ENCODE results near the gene NAA30.
"Not testable (repeated sequence)": the region's sequence is repeated elsewhere in the genome, so short reads cannot be mapped to it uniquely, and the experiment has no call there.

The NAA30 gene

GRCh38 chr14:57390037-57390805, at the start of gene NAA30:
NAA30 (plus strand) TSS chr14:57390586; CDS start chr14:57390958, 372 bp downstream.
- ATAC-seq (replicated peaks) = peak; percentile 87 to 92
- peak within 1 kb of the TSS; percentile 95 for H3K27ac Mint-ChIP-seq
- no peaks in the 10 kb centered on the region for H3K9me3 Mint-ChIP-seq

GRCh38 chr14:57343545-57344297, 46.7 kb upstream of the NAA30 start:
- H3K36me3 Mint-ChIP-seq; ATAC-seq (replicated peaks); H3K27ac Mint-ChIP-seq; H3K4me1 Mint-ChIP-seq; H3K9me3 Mint-ChIP-seq; DNase-seq: not testable (repeated sequence)
- peak overlapping the region in 1 of 2 donors; percentile 78 for H3K4me3 Mint-ChIP-seq
- H3K27me3 Mint-ChIP-seq = peaks cover 3 to 19% of the 10 kb centered on the region in 2 donors

More at GRCh38 chr14:57390037-57390805, at the start of gene NAA30:
- peak; percentile 96 for DNase-seq
- Mint-ChIP-seq H3K36me3 (no peaks in the 10 kb centered on the region), H3K4me1 (peaks cover 6 to 44% of the 10 kb centered on the region in 2 donors), H3K4me3 (peak within 1 kb of the TSS; percentile 83 to 88), H3K27me3 (peaks cover 0 to 7% of the 10 kb centered on the region in 2 donors)

GRCh38 chr14:57345106-57345505, 45.3 kb upstream of the NAA30 start:
- Mint-ChIP-seq H3K4me3 (no peak overlapping the region), H3K27me3 (peaks cover 3 to 28% of the 10 kb centered on the region in 2 donors), H3K27ac (no peak overlapping the region), H3K9me3 (peaks cover 0 to 1% of the 10 kb centered on the region in 2 donors), H3K36me3 (peaks cover 0 to 3% of the 10 kb centered on the region in 2 donors), H3K4me1 (no peaks in the 10 kb centered on the region)
- ATAC-seq (replicated peaks) (no peak), DNase-seq (no peak)

GRCh38 chr14:57346741-57347140, 43.6 kb upstream of the NAA30 start:
- H3K4me1 Mint-ChIP-seq = no peaks in the 10 kb centered on the region
- no peak for ATAC-seq (replicated peaks)
- peaks cover 0 to 1% of the 10 kb centered on the region in 2 donors for H3K9me3 Mint-ChIP-seq
- no peak overlapping the region for H3K27ac Mint-ChIP-seq
- H3K36me3 Mint-ChIP-seq = peaks cover 0 to 3% of the 10 kb centered on the region in 2 donors
- DNase-seq = no peak
- no peak overlapping the region for H3K4me3 Mint-ChIP-seq
- peaks cover 3 to 28% of the 10 kb centered on the region in 2 donors for H3K27me3 Mint-ChIP-seq

- no peaks in the 10 kb centered on the region for H3K4me1 Mint-ChIP-seq
- ATAC-seq (replicated peaks) = no peak
- no peak for DNase-seq
- no peaks in the 10 kb centered on the region for H3K9me3 Mint-ChIP-seq
- H3K27me3 Mint-ChIP-seq = peaks cover 12 to 25% of the 10 kb centered on the region in 2 donors
- H3K4me3 Mint-ChIP-seq = no peak overlapping the region
- no peaks in the 10 kb centered on the region for H3K36me3 Mint-ChIP-seq
- no peak overlapping the region for H3K27ac Mint-ChIP-seq
Observed at GRCh38 chr14:57352396-57353170, 37.8 kb upstream of the NAA30 start.

GRCh38 chr14:57355081-57355800, 35.1 kb upstream of the NAA30 start:
- H3K27me3 Mint-ChIP-seq = peaks cover 18 to 24% of the 10 kb centered on the region in 2 donors
- no peaks in the 10 kb centered on the region for H3K9me3 Mint-ChIP-seq
- H3K36me3 Mint-ChIP-seq = no peaks in the 10 kb centered on the region
- ATAC-seq (replicated peaks) (no peak), DNase-seq (no peak)
- no peaks in the 10 kb centered on the region for H3K4me1 Mint-ChIP-seq
- H3K4me3 Mint-ChIP-seq = no peak overlapping the region
- no peak overlapping the region for H3K27ac Mint-ChIP-seq

- ATAC-seq (replicated peaks) (no peak), DNase-seq (no peak)
- H3K4me1 Mint-ChIP-seq = no peaks in the 10 kb centered on the region
- H3K27ac Mint-ChIP-seq = no peak overlapping the region
- H3K27me3 Mint-ChIP-seq = peaks cover 27 to 35% of the 10 kb centered on the region in 2 donors
- H3K36me3 Mint-ChIP-seq = no peaks in the 10 kb centered on the region
- no peak overlapping the region for H3K4me3 Mint-ChIP-seq
- no peaks in the 10 kb centered on the region for H3K9me3 Mint-ChIP-seq
Observed at GRCh38 chr14:57362361-57362760, 28.0 kb upstream of the NAA30 start.

GRCh38 chr14:57364659-57365450, 25.5 kb upstream of the NAA30 start:
- DNase-seq (no peak), ATAC-seq (replicated peaks) (no peak)
- no peaks in the 10 kb centered on the region for H3K4me1 Mint-ChIP-seq
- no peak overlapping the region for H3K4me3 Mint-ChIP-seq
- H3K36me3 Mint-ChIP-seq = peaks cover 0 to 4% of the 10 kb centered on the region in 2 donors
- peaks cover 15 to 54% of the 10 kb centered on the region in 2 donors for H3K27me3 Mint-ChIP-seq
- peaks cover 2 to 3% of the 10 kb centered on the region in 2 donors for H3K9me3 Mint-ChIP-seq
- H3K27ac Mint-ChIP-seq = no peak overlapping the region

GRCh38 chr14:57370187-57370586, 20.2 kb upstream of the NAA30 start:
- H3K36me3 Mint-ChIP-seq; H3K27ac Mint-ChIP-seq; H3K4me3 Mint-ChIP-seq; ATAC-seq (replicated peaks); H3K4me1 Mint-ChIP-seq; H3K9me3 Mint-ChIP-seq; DNase-seq: not testable (repeated sequence)
- H3K27me3 Mint-ChIP-seq = peaks cover 10 to 43% of the 10 kb centered on the region in 2 donors

GRCh38 chr14:57371013-57371412, 19.4 kb upstream of the NAA30 start:
- H3K4me1 Mint-ChIP-seq = no peaks in the 10 kb centered on the region
- no peak overlapping the region for H3K27ac Mint-ChIP-seq
- ATAC-seq (replicated peaks) (no peak), DNase-seq (no peak)
- peaks cover 0 to 4% of the 10 kb centered on the region in 2 donors for H3K36me3 Mint-ChIP-seq
- peaks cover 10 to 42% of the 10 kb centered on the region in 2 donors for H3K27me3 Mint-ChIP-seq
- peaks cover 4 to 7% of the 10 kb centered on the region in 2 donors for H3K9me3 Mint-ChIP-seq
- H3K4me3 Mint-ChIP-seq = no peak overlapping the region

GRCh38 chr14:57375156-57375555, 15.2 kb upstream of the NAA30 start:
- peaks cover 0 to 2% of the 10 kb centered on the region in 2 donors for H3K9me3 Mint-ChIP-seq
- no peaks in the 10 kb centered on the region for H3K4me1 Mint-ChIP-seq
- H3K27ac Mint-ChIP-seq = no peak overlapping the region
- ATAC-seq (replicated peaks) (no peak), DNase-seq (no peak)
- peaks cover 3 to 6% of the 10 kb centered on the region in 2 donors for H3K27me3 Mint-ChIP-seq
- no peaks in the 10 kb centered on the region for H3K36me3 Mint-ChIP-seq
- no peak overlapping the region for H3K4me3 Mint-ChIP-seq

GRCh38 chr14:57378661-57379060, 11.7 kb upstream of the NAA30 start:
- no peaks in the 10 kb centered on the region for H3K36me3 Mint-ChIP-seq
- H3K9me3 Mint-ChIP-seq = no peaks in the 10 kb centered on the region
- no peaks in the 10 kb centered on the region for H3K4me1 Mint-ChIP-seq
- H3K4me3 Mint-ChIP-seq = no peak overlapping the region
- H3K27me3 Mint-ChIP-seq = peaks cover 0 to 6% of the 10 kb centered on the region in 2 donors
- DNase-seq = no peak
- H3K27ac Mint-ChIP-seq = no peak overlapping the region
- ATAC-seq (replicated peaks) = no peak

- no peaks in the 10 kb centered on the region for H3K9me3 Mint-ChIP-seq
- no peaks in the 10 kb centered on the region for H3K4me1 Mint-ChIP-seq
- H3K4me3 Mint-ChIP-seq = no peak overlapping the region
- DNase-seq (no peak), ATAC-seq (replicated peaks) (no peak)
- peaks cover 3 to 8% of the 10 kb centered on the region in 2 donors for H3K27me3 Mint-ChIP-seq
- no peak overlapping the region for H3K27ac Mint-ChIP-seq
- H3K36me3 Mint-ChIP-seq = no peaks in the 10 kb centered on the region
Observed at GRCh38 chr14:57380935-57381334, 9.5 kb upstream of the NAA30 start.
